Body of pancreas (tissue), 4 donors: ENCODE results near the gene SLC22A3. TPM values are rescaled to one million over a fixed set of nuclear protein-coding genes. Genes with fewer than 3 reads are reported as not detected.
"Not testable (repeated sequence)": the region's sequence is repeated elsewhere in the genome, so short reads cannot be mapped to it uniquely, and the experiment has no call there.

Source experiments
- ATAC-seq: fragments of 150-250 bp; one replicate; pipeline ENCODE4 v1.9.1; 2016
- DNase-seq, 4 donors: peaks; one replicate each; pipeline ENCODE4 v3.0.0-alpha.2; 2019
- H3K27ac ChIP-seq, 4 donors: fragments of 200-600 bp; sonication (generic); 1 replicate in 3 of 4; 2 replicates in 1 of 4; pipeline versions ENCODE4 v1.5.1 to v1.6.1; 2016 to 2019; ENCODE audit warnings: mild to moderate bottlenecking in 1 of 4, mixed read lengths in 1 of 4, moderate library complexity in 1 of 4
- H3K27me3 ChIP-seq, 2 donors: fragments of 200-600 bp; sonication (generic); one replicate each; pipeline ENCODE4 v1.6.0; 2016; ENCODE audit warnings: mild to moderate bottlenecking in 1 of 2
- H3K36me3 ChIP-seq, 2 donors: fragments of 200-600 bp; sonication (generic); replicated peaks in 1 of 2; 2 replicates each; pipeline ENCODE4 v1.5.1; 2016; ENCODE audit warnings: low read depth in 2 of 2; ENCODE audit not compliant: insufficient read depth in 1 of 2
- H3K4me1 ChIP-seq: fragments of 200-600 bp; sonication (generic); one replicate; pipeline ENCODE4 v1.6.0; 2016
- H3K4me3 ChIP-seq, 2 donors: fragments of 200-600 bp; sonication (generic); 1 replicate in 1 of 2; 2 replicates in 1 of 2; pipeline ENCODE4 v1.5.1; 2016 to 2019
- H3K9me3 ChIP-seq, 3 donors: fragments of 200-600 bp; sonication (generic); 1 replicate in 2 of 3; 2 replicates in 1 of 3; pipeline ENCODE4 v1.5.1; 2016
- POLR2A ChIP-seq, 3 donors: fragments of 450-650 bp; IDR thresholded peaks; one replicate each; pipeline ENCODE4 v1.6.1; 2016; ENCODE audit warnings: antibody characterized with exemption in 3 of 3, mild to moderate bottlenecking in 2 of 3
- WGBS, 2 donors: methylation state at CpG; one replicate each; pipeline ENCODE4 v1.1.5; 2017; 5-methylcytosine and 5-hydroxymethylcytosine counted together
- intact Hi-C: fragments of 100-400 bp; cut with DNase I; formaldehyde crosslinking; loops from one replicate; pipeline ENCODE4 v1.15.1; 2023
- total RNA-seq, 2 donors: library from RNA; depleted of rRNA; stranded (reverse); fragments of >200 nt; gene quantifications; one replicate each; pipeline ENCODE4 v1.1.0, GENCODE V29; 2016
- TF ChIP-seq, protein P1 (sequence below), 7 experiments: fragments of 450-650 bp in 4 of 7; fragments of 200-600 bp in 3 of 7; sonication (generic) in 3 of 7; IDR thresholded peaks; one replicate each; pipeline ENCODE4 v1.5.1; 2016 to 2019; ENCODE audit warnings: antibody characterized with exemption in 7 of 7

Gene SLC22A3
- total RNA-seq, 2 donors from 2014 or later: 4.9 TPM; not detected in 1

DNA sequence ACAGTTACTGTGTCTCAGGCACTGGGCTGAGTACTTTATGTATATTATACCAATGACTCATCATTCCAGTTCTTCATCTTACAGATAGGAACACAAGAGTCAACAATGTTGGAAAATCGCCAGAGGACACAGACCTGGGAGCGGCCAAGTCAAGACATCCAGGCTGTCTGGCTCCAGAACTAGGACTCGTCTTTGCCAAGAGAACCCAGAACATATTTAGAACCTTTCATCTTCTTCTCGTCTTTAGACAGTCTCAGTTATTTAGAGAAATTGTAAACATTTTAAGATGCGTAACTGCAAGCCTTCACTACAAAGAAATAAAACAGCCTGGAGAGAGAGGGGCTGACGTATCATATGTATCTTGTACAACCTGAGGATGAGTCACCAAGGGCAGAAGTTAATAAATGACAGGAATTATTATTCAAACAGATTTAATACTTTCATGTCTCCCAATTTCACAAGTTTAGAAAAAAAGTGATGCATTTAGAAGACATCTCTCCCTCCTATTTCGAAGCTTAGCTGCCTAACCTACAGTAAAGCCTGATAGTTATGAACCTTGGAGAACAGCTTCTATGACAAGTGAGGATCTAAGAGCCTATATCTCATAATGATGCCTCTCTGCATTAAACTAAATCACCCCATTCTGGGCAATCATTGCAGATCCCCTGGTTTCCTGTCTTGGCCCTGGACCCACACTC is 43.4 kb downstream of the SLC22A3 start:
- Histone ChIP-seq H3K9me3 (no peaks in the 10 kb centered on the region), H3K36me3 (no peaks in the 10 kb centered on the region), H3K27me3 (no peaks in the 10 kb centered on the region), H3K4me1 (peaks cover 30% of the 10 kb centered on the region), H3K27ac (no peak overlapping the region), H3K4me3 (no peak overlapping the region)
- intact Hi-C loops: no loop called here
- 70 to 74% methylated on average over 7 of the region's 7 CpGs for WGBS, 2 donors
- ATAC-seq: no peak
- DNase-seq: peak in 1 of 4 donors; percentile 28
- TF ChIP-seq POLR2A (IDR thresholded peaks at IDR 0.05): no peak
- TF ChIP-seq, protein P1, sequence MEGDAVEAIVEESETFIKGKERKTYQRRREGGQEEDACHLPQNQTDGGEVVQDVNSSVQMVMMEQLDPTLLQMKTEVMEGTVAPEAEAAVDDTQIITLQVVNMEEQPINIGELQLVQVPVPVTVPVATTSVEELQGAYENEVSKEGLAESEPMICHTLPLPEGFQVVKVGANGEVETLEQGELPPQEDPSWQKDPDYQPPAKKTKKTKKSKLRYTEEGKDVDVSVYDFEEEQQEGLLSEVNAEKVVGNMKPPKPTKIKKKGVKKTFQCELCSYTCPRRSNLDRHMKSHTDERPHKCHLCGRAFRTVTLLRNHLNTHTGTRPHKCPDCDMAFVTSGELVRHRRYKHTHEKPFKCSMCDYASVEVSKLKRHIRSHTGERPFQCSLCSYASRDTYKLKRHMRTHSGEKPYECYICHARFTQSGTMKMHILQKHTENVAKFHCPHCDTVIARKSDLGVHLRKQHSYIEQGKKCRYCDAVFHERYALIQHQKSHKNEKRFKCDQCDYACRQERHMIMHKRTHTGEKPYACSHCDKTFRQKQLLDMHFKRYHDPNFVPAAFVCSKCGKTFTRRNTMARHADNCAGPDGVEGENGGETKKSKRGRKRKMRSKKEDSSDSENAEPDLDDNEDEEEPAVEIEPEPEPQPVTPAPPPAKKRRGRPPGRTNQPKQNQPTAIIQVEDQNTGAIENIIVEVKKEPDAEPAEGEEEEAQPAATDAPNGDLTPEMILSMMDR (IDR thresholded peaks at IDR 0.05): no peak

GRCh38 chr6:160393442-160393841 is 45.3 kb downstream of the SLC22A3 start:
- DNase-seq, intact Hi-C loops, H3K9me3 ChIP-seq, H3K27me3 ChIP-seq, H3K36me3 ChIP-seq, H3K4me3 ChIP-seq, ATAC-seq: not testable (repeated sequence)
- Histone ChIP-seq H3K4me1 (peaks cover 22% of the 10 kb centered on the region), H3K27ac (peak overlapping the region in 2 of 4 donors; percentile 18 to 59)
- 92 to 100% methylated on average over 1 of the region's 1 CpG for WGBS, 2 donors

GRCh38 chr6:160393891-160394653 is 45.9 kb downstream of the SLC22A3 start:
- TF ChIP-seq, protein P1 (IDR thresholded peaks at IDR 0.05): no peak
- TF ChIP-seq POLR2A (IDR thresholded peaks at IDR 0.05): no peak
- no peaks in the 10 kb centered on the region for H3K9me3 ChIP-seq
- no peaks in the 10 kb centered on the region for H3K27me3 ChIP-seq
- H3K27ac ChIP-seq: peak overlapping the region; percentile 18 to 59 (median 32)
- intact Hi-C loops: no loop called here
- H3K36me3 ChIP-seq: no peaks in the 10 kb centered on the region
- ATAC-seq (peak; percentile 63), DNase-seq (peak in 3 of 4 donors; percentile 31 to 49 (median 40))
- 31 to 40% methylated on average over 8 of the region's 8 CpGs for WGBS, 2 donors
- H3K4me3 ChIP-seq: no peak overlapping the region
- peaks cover 22% of the 10 kb centered on the region for H3K4me1 ChIP-seq

GRCh38 chr6:160394654-160395035 is 46.5 kb downstream of the SLC22A3 start:
- Histone ChIP-seq H3K27me3 (no peaks in the 10 kb centered on the region), H3K9me3 (no peaks in the 10 kb centered on the region), H3K4me3 (no peak overlapping the region), H3K36me3 (no peaks in the 10 kb centered on the region), H3K27ac (peak overlapping the region; percentile 18 to 59 (median 32)), H3K4me1 (peaks cover 22% of the 10 kb centered on the region)
- ATAC-seq (no peak), DNase-seq (peak in 1 of 4 donors; percentile 17)
- TF ChIP-seq, protein P1 (IDR thresholded peaks at IDR 0.05): no peak
- TF ChIP-seq POLR2A (IDR thresholded peaks at IDR 0.05): no peak
- 63 to 75% methylated on average over 2 of the region's 2 CpGs for WGBS, 2 donors
- intact Hi-C loops: no loop called here

DNA sequence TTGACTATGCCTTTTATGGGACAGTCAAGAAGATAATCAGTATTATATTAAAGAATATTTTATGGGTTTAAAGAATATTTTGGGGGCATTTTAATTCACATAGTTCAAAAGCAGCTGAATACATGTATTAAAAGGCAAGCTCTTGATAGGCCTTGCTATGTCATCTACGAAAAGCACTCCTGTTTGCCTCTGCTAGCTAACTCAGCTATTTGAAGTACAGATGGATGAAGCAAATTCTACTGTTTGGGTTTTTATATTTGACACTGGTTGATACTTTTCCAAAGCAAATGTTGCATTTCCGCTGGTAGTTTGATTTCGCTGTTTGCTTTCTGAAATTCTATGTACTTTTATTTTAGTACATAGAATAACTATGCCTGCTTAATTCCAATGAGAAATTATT is 47.0 kb downstream of the SLC22A3 start:
- Histone ChIP-seq H3K4me3 (no peak overlapping the region), H3K27me3 (no peaks in the 10 kb centered on the region), H3K4me1 (peaks cover 22% of the 10 kb centered on the region), H3K27ac (peak overlapping the region in 2 of 4 donors; percentile 43 to 59), H3K9me3 (no peaks in the 10 kb centered on the region), H3K36me3 (no peaks in the 10 kb centered on the region)
- no peak for DNase-seq
- TF ChIP-seq, protein P1 (IDR thresholded peaks at IDR 0.05): no peak
- no peak for TF ChIP-seq POLR2A (IDR thresholded peaks at IDR 0.05)
- no peak for ATAC-seq
- intact Hi-C loops: no loop called here
- WGBS, 2 donors: 37 to 48% methylated on average over 3 of the region's 3 CpGs
